Spinal cord (tissue), 10 donors: ENCODE measurements around the gene MUC13. TPM values are rescaled to one million over a fixed set of nuclear protein-coding genes. Genes with fewer than 3 reads are reported as not detected.

Experiments used
- DNase-seq, 6 donors: peaks; one replicate each; pipeline versions ENCODE4 v3.0.0 to v3.0.0-alpha.2; 2013 to 2015; ENCODE audit warnings: low spot score in 6 of 6, low read depth in 4 of 6
- H3K27ac ChIP-seq: one replicate; pipeline ENCODE4 v1.5.1; 2013; ENCODE audit warnings: low read depth, low read length, control low read depth
- H3K27me3 ChIP-seq: one replicate; pipeline ENCODE4 v1.6.1; 2013; ENCODE audit warnings: low read length; ENCODE audit not compliant: control insufficient read depth, insufficient read depth
- H3K36me3 ChIP-seq: one replicate; pipeline ENCODE4 v1.6.1; 2013; ENCODE audit warnings: low read length; ENCODE audit not compliant: control insufficient read depth, insufficient read depth
- H3K4me1 ChIP-seq: one replicate; pipeline ENCODE4 v1.6.1; 2013; ENCODE audit warnings: low read length; ENCODE audit not compliant: control insufficient read depth, insufficient read depth
- H3K4me3 ChIP-seq: one replicate; pipeline ENCODE4 v1.5.1; 2013; ENCODE audit warnings: low read depth, low read length, control low read depth
- H3K9me3 ChIP-seq: one replicate; pipeline ENCODE4 v1.6.1; 2013; ENCODE audit warnings: low read length; ENCODE audit not compliant: control insufficient read depth, insufficient read depth
- WGBS: methylation state at CpG from one replicate; pipeline ENCODE4 v1.1.5; 2013; ENCODE audit warnings: missing lambda C conversion rate; ENCODE audit not compliant: insufficient coverage; 5-methylcytosine and 5-hydroxymethylcytosine counted together
- long read RNA-seq, 4 donors: transcript quantifications; one replicate each; lab custom pipeline, GENCODE V29; 2026
- polyA plus RNA-seq, 2 donors: library from polyadenylated mRNA; unstranded; fragments of 120-200 nt; gene quantifications; one replicate each; pipeline ENCODE4 v1.2.1, GENCODE V29; 2013; ENCODE audit not compliant: insufficient read length in 2 of 2
- total RNA-seq, 2 donors: library from RNA; depleted of rRNA in 1 of 2; stranded (reverse); fragments of 120-200 nt in 1 of 2; fragments of >200 nt in 1 of 2; gene quantifications; one replicate each; pipeline versions ENCODE4 v1.2.3 to v1.2.4, GENCODE V29; 2013 to 2014
- donor health status: healthy.

MUC13 gene
- total RNA-seq (under 1 TPM in 1 of 2 donors, not detected in 1; 0.06 TPM), polyA plus RNA-seq (not detected)
- long read RNA-seq, donor 1, result 0 reads
- long read RNA-seq, donor 2, result 0 reads
- long read RNA-seq, donor 3, result 0 reads
- long read RNA-seq, donor 4, result 0 reads

GRCh38 chr3:124934577-124934976, at the start of gene MUC13:
Gene MUC13 (minus strand): TSS chr3:124934751. CDS start chr3:124934712, 39 bp downstream.
- no peak for DNase-seq
- Histone ChIP-seq H3K27ac (no peak within 1 kb of the TSS), H3K4me1 (no peaks in the 10 kb centered on the region), H3K27me3 (no peaks in the 10 kb centered on the region), H3K36me3 (no peaks in the 10 kb centered on the region), H3K9me3 (no peaks in the 10 kb centered on the region), H3K4me3 (no peak within 1 kb of the TSS)
- WGBS, result no CpG with 5 or more reads among the region's 5 CpGs

DNA sequence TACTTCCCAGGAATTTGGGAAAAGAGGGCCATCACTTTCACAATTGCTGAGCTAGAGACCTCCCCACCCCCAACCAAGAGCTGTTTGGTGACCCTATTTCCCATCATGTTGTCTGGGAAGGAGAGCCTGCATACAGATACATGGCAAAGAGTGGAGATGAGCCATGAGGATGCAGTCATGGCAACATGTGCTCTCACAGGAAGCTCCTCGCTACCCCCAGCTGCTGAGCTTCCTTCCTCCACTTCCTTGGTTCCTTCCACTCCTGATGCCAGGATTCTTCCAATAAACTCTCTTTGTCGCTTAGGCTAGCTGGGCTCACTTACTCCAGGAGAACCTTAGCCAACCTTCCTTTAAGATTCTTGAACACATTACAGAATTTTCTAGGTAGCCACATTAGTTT, 48.3 kb upstream of the MUC13 start:
- 93% methylated on average over 2 of the region's 2 CpGs for WGBS
- H3K27me3 ChIP-seq, result no peaks in the 10 kb centered on the region

DNA sequence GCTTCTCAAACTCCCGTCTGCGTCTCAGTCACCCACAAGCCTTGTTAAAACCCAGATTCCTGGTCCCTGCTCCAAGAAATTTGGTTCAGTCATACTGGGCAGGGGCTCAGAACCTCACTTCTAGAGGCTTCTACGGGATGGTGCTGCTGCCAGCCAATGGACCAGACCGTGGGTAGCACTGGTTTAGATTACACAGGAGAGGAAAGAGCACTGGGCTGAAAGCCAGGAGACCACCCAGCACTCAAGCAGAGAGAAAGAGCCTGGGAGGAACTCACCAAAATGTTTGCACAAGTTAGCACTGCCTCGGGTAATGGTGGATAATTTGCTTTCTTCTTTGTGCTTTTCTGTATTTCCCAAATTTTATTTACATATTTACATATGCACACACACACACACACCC, 46.9 kb upstream of the MUC13 start:
- H3K4me3 ChIP-seq, result no peak overlapping the region
- no peak overlapping the region for H3K27ac ChIP-seq
- DNase-seq, result no peak
- H3K27me3 ChIP-seq, result no peaks in the 10 kb centered on the region
- H3K4me1 ChIP-seq, result no peaks in the 10 kb centered on the region
- WGBS, result 29% methylated on average over 2 of the region's 5 CpGs
- H3K36me3 ChIP-seq, result no peaks in the 10 kb centered on the region
- no peaks in the 10 kb centered on the region for H3K9me3 ChIP-seq

More for the DNA sequence above, 48.3 kb upstream of the MUC13 start:
- H3K4me3 ChIP-seq, result no peak overlapping the region
- H3K27ac ChIP-seq, result no peak overlapping the region
- H3K4me1 ChIP-seq, result no peaks in the 10 kb centered on the region
- DNase-seq, result no peak
- no peaks in the 10 kb centered on the region for H3K9me3 ChIP-seq
- no peaks in the 10 kb centered on the region for H3K36me3 ChIP-seq

DNA sequence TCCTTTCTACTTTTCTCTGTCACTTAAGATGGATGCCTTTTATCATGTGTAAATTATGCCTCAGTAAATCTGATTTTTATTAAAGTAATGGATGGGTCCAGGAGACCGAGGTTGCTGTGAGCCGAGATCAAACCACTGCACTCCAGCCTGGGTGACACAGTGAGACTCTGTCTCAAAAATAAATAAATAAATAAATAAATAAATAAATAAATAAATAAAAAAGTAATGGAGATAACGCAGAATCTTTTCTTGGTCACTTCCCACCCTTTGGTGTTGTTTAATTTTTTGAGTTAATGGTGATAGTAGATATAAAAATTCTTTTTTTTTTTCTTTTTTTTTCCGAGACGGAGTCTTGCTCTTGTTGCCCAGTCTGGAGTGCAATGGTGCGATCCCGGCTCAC, 44.1 kb upstream of the MUC13 start:
- Histone ChIP-seq H3K27ac (no peak overlapping the region), H3K9me3 (no peaks in the 10 kb centered on the region), H3K27me3 (no peaks in the 10 kb centered on the region), H3K4me3 (no peak overlapping the region), H3K36me3 (no peaks in the 10 kb centered on the region), H3K4me1 (no peaks in the 10 kb centered on the region)
- DNase-seq, result no peak
- WGBS, result 96% methylated on average over 4 of the region's 7 CpGs

DNA sequence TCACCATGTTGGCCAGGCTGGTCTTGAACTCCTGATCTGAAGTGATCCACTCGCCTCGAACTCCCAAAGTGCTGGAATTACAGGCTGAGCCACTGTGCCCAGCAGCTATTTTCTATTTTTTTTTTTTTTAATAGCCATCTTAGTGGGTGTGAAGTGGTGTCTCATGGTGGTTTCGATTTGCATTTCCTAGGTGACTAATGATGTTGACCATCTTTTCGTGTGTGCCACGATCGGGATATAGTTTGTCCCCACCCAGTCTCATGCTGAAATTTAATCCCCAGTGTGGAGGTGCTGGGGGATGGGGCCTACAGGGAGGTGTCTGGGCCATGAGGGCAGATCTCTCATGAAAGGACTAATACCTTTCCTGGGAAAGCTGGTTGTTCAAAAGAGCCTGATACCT, 41.8 kb upstream of the MUC13 start:
- 89% methylated on average over 4 of the region's 6 CpGs for WGBS
- Histone ChIP-seq H3K4me3 (no peak overlapping the region), H3K36me3 (peaks cover 4% of the 10 kb centered on the region), H3K9me3 (no peaks in the 10 kb centered on the region), H3K4me1 (no peaks in the 10 kb centered on the region), H3K27me3 (no peaks in the 10 kb centered on the region), H3K27ac (no peak overlapping the region)
- no peak for DNase-seq

- no peak overlapping the region for H3K4me3 ChIP-seq
- H3K9me3 ChIP-seq, result no peaks in the 10 kb centered on the region
- H3K27ac ChIP-seq, result no peak overlapping the region
- DNase-seq, result no peak
- H3K4me1 ChIP-seq, result no peaks in the 10 kb centered on the region
- 80% methylated on average over 1 of the region's 2 CpGs for WGBS
- peaks cover 9% of the 10 kb centered on the region for H3K36me3 ChIP-seq
- H3K27me3 ChIP-seq, result no peaks in the 10 kb centered on the region
These were observed 40.1 kb upstream of the MUC13 start for GRCh38 chr3:124974691-124975090.

GRCh38 chr3:124973290-124973689, 38.7 kb upstream of the MUC13 start:
- Histone ChIP-seq H3K27ac (no peak overlapping the region), H3K4me3 (no peak overlapping the region), H3K36me3 (peaks cover 12% of the 10 kb centered on the region), H3K9me3 (no peaks in the 10 kb centered on the region), H3K4me1 (no peaks in the 10 kb centered on the region), H3K27me3 (no peaks in the 10 kb centered on the region)
- DNase-seq, result no peak

DNA sequence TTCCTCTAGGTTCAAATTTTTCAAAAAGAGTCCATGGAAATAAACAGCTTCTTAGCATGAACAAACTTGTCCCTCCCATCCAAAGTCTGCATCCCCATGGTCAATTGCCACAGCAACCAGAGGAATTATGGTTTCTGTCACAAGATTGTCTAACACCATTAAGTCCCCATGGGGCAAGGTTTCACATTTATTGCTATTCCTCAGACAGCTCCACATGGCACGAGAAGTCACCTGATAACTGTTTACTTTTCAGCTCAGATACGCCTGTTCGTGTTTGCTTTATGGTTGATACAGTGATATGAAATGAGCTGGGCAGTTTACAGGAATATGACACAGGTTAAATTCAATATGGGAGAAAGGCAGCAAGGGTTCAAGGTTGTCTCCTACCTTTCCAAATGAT, 37.9 kb upstream of the MUC13 start:
- H3K36me3 ChIP-seq, result peaks cover 15% of the 10 kb centered on the region
- no peaks in the 10 kb centered on the region for H3K9me3 ChIP-seq
- WGBS, result no CpG with 5 or more reads among the region's 3 CpGs
- no peak overlapping the region for H3K4me3 ChIP-seq
- no peaks in the 10 kb centered on the region for H3K4me1 ChIP-seq
- no peak overlapping the region for H3K27ac ChIP-seq
- H3K27me3 ChIP-seq, result no peaks in the 10 kb centered on the region
- DNase-seq, result no peak

DNA sequence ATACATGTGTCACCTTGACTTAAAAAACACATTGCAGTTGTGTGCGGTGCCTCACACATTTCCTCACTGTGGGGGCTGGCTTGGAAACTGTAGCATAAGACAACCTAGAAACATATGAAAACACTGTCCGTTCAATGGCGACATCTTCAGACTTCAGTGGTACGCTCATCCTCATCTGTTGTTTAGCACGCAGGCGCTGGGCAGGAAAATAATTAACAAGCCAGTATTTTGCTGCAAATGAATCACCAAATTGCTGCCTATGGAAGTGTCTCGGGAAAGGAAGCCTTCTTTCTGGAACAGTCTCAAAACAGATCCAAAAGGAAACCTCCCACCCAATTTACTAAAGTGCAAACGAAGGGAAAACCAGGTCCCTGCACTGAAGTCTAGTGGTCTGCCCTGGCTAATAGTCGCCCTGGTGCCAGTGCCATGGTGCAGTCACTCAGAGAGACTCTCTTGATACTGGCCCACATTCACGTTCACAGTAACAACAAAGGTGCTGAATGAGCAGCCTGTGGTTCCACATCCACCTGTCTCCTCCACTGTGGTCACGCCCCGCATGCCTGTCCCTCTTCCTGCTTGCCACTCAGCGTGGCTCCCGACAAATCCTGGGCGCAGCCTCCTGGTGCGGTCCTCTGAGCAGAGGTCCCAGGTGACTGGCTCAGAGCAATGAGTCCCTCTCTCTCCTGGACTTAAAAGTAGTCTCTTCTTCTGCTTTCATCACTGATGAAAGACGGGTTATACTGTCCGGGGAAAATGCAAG, 35.6 kb upstream of the MUC13 start:
- WGBS, result 86% methylated on average over 12 of the region's 18 CpGs

GRCh38 chr3:124969190-124969589, 34.6 kb upstream of the MUC13 start:
- H3K27ac ChIP-seq, result no peak overlapping the region

More for the DNA sequence above, 35.6 kb upstream of the MUC13 start:
- Histone ChIP-seq H3K4me3 (no peak overlapping the region), H3K27me3 (no peaks in the 10 kb centered on the region), H3K36me3 (peaks cover 15% of the 10 kb centered on the region), H3K27ac (no peak overlapping the region), H3K9me3 (no peaks in the 10 kb centered on the region), H3K4me1 (no peaks in the 10 kb centered on the region)
- no peak for DNase-seq

More at GRCh38 chr3:124969190-124969589, 34.6 kb upstream of the MUC13 start:
- Histone ChIP-seq H3K9me3 (no peaks in the 10 kb centered on the region), H3K27me3 (no peaks in the 10 kb centered on the region), H3K4me3 (no peak overlapping the region), H3K36me3 (peaks cover 15% of the 10 kb centered on the region), H3K4me1 (no peaks in the 10 kb centered on the region)
- 95% methylated on average over 5 of the region's 8 CpGs for WGBS
- no peak for DNase-seq
